Measurements from ENCODE around the gene ETV7. TPM values are rescaled to one million over a fixed set of nuclear protein-coding genes. Genes with fewer than 3 reads are reported as not detected.

ETV7 gene
- 1 to 10 TPM in 1 of 4 donors, under 1 TPM in 2, not detected in 1; 0.36 to 2.2 (median 0.55) TPM for total RNA-seq
- polyA plus RNA-seq: 10 to 100 TPM in 1 of 3 donors, 1 to 10 TPM in 2; 3.6 to 11.6 (median 6.5) TPM

- H3K9me3 ChIP-seq: no peaks in the 10 kb centered on the region
- no peaks in the 10 kb centered on the region for H3K36me3 ChIP-seq
- H3K27me3 ChIP-seq: no peaks in the 10 kb centered on the region
- 4 to 7% methylated on average over 64 to 65 of the region's 65 CpGs for WGBS, 2 donors
- peaks cover 0 to 23% (median 11%) of the 10 kb centered on the region in 4 donors for H3K4me1 ChIP-seq
- H3K27ac ChIP-seq: peak within 1 kb of the TSS; percentile 15 to 57 (median 50)
- DNase-seq: peak; percentile 66
- TF ChIP-seq EP300 (IDR thresholded peaks at IDR 0.05): no peak
- TF ChIP-seq POLR2AphosphoS5 (IDR thresholded peaks at IDR 0.05): peak in 1 of 4 donors; percentile 25
- intact Hi-C loops (cut with DNase I): no loop called here
- H3K4me3 ChIP-seq: peak within 1 kb of the TSS; percentile 56 to 68 (median 60)
Measured at GRCh38 chr6:36387440-36388303, at the start of gene ETV7. ETV7 (minus strand) TSS chr6:36387669; CDS start chr6:36387541, 128 bp downstream.

GRCh38 chr6:36436466-36436865 lies 49.0 kb upstream of the ETV7 start:
- 91 to 96% methylated on average over 1 of the region's 1 CpG for WGBS, 2 donors
- no peak for TF ChIP-seq CTCF (IDR thresholded peaks at IDR 0.05)
- no peak for TF ChIP-seq POLR2AphosphoS5 (IDR thresholded peaks at IDR 0.05)
- no peak for TF ChIP-seq POLR2A (IDR thresholded peaks at IDR 0.05)
- no peak for TF ChIP-seq EP300 (IDR thresholded peaks at IDR 0.05)
- Histone ChIP-seq H3K4me1 (peaks cover 0 to 13% (median 8%) of the 10 kb centered on the region in 4 donors), H3K36me3 (no peaks in the 10 kb centered on the region), H3K4me3 (no peak overlapping the region), H3K27me3 (no peaks in the 10 kb centered on the region), H3K27ac (no peak overlapping the region), H3K9me3 (no peaks in the 10 kb centered on the region)
- DNase-seq: no peak
- intact Hi-C loops (cut with DNase I): no loop called here

- TF ChIP-seq CTCF (IDR thresholded peaks at IDR 0.05) (no peak), POLR2A (IDR thresholded peaks at IDR 0.05) (no peak), EP300 (IDR thresholded peaks at IDR 0.05) (no peak), POLR2AphosphoS5 (IDR thresholded peaks at IDR 0.05) (no peak)
- Histone ChIP-seq H3K9me3 (no peaks in the 10 kb centered on the region), H3K4me3 (no peak overlapping the region), H3K27me3 (no peaks in the 10 kb centered on the region), H3K36me3 (no peaks in the 10 kb centered on the region), H3K27ac (peak overlapping the region in 1 of 4 donors; percentile 10), H3K4me1 (peaks cover 0 to 7% (median 0%) of the 10 kb centered on the region in 4 donors)
- WGBS, 2 donors: 81 to 93% methylated on average over 4 of the region's 4 CpGs
- intact Hi-C loops (cut with DNase I): no loop called here
- no peak for DNase-seq
Measured at GRCh38 chr6:36432151-36432671, 44.7 kb upstream of the ETV7 start.

- TF ChIP-seq POLR2A (IDR thresholded peaks at IDR 0.05) (no peak), EP300 (IDR thresholded peaks at IDR 0.05) (no peak), CTCF (IDR thresholded peaks at IDR 0.05) (no peak), POLR2AphosphoS5 (IDR thresholded peaks at IDR 0.05) (no peak)
- intact Hi-C loops (cut with DNase I): no loop called here
- 87 to 89% methylated on average over 4 of the region's 4 CpGs for WGBS, 2 donors
Measured at GRCh38 chr6:36431197-36431596, 43.7 kb upstream of the ETV7 start.

GRCh38 chr6:36430351-36430750 lies 42.9 kb upstream of the ETV7 start:
- no peaks in the 10 kb centered on the region for H3K9me3 ChIP-seq
- intact Hi-C loops (cut with DNase I): no loop called here
- TF ChIP-seq POLR2AphosphoS5 (IDR thresholded peaks at IDR 0.05) (no peak), EP300 (IDR thresholded peaks at IDR 0.05) (no peak), POLR2A (IDR thresholded peaks at IDR 0.05) (no peak), CTCF (IDR thresholded peaks at IDR 0.05) (no peak)
- no peaks in the 10 kb centered on the region for H3K27me3 ChIP-seq
- no peak overlapping the region for H3K27ac ChIP-seq
- DNase-seq: no peak
- no peak overlapping the region for H3K4me3 ChIP-seq
- H3K4me1 ChIP-seq: peaks cover 0 to 7% (median 0%) of the 10 kb centered on the region in 4 donors
- H3K36me3 ChIP-seq: no peaks in the 10 kb centered on the region
- 84 to 89% methylated on average over 2 of the region's 2 CpGs for WGBS, 2 donors

More at GRCh38 chr6:36431197-36431596, 43.7 kb upstream of the ETV7 start:
- Histone ChIP-seq H3K9me3 (no peaks in the 10 kb centered on the region), H3K4me1 (peaks cover 0 to 7% (median 0%) of the 10 kb centered on the region in 4 donors), H3K4me3 (no peak overlapping the region), H3K36me3 (no peaks in the 10 kb centered on the region), H3K27ac (no peak overlapping the region), H3K27me3 (no peaks in the 10 kb centered on the region)
- DNase-seq: no peak

All from sigmoid colon (tissue), 7 donors.